GM18868 (cell line): ENCODE measurements around the gene UNC119.

ENCODE experiments used
- ATAC-seq: cut with Tn5 transposase; IDR thresholded peaks from one replicate; pipeline ENCODE4 v1.9.1; 2021; ENCODE audit warnings: mild to moderate bottlenecking, moderate library complexity; ENCODE audit not compliant: unreplicated experiment

UNC119 gene

GRCh38 chr17:28545141-28545503 lies 7.3 kb downstream of the UNC119 start:
- no peak for ATAC-seq

- no peak for ATAC-seq
Observed at GRCh38 chr17:28544402-28545140, 7.9 kb downstream of the UNC119 start.

- no peak for ATAC-seq
Observed at GRCh38 chr17:28541439-28541838, 11.0 kb downstream of the UNC119 start.

- ATAC-seq: no peak
Observed at GRCh38 chr17:28540231-28540630, 12.2 kb downstream of the UNC119 start.

- no peak for ATAC-seq
Observed at GRCh38 chr17:28538296-28538895, 14.0 kb downstream of the UNC119 start.

- no peak for ATAC-seq
Observed at GRCh38 chr17:28537219-28537610, 15.2 kb downstream of the UNC119 start.

- no peak for ATAC-seq
Observed at GRCh38 chr17:28536532-28537218, 15.7 kb downstream of the UNC119 start.

GRCh38 chr17:28534740-28535375 lies 17.6 kb downstream of the UNC119 start:
- no peak for ATAC-seq

- no peak for ATAC-seq
Observed at GRCh38 chr17:28533091-28533807, 19.2 kb downstream of the UNC119 start.

- no peak for ATAC-seq
Observed at GRCh38 chr17:28532050-28532960, 20.1 kb downstream of the UNC119 start.

GRCh38 chr17:28530926-28531325 lies 21.5 kb downstream of the UNC119 start:
- ATAC-seq: no peak

- no peak for ATAC-seq
Observed at GRCh38 chr17:28530250-28530649, 22.2 kb downstream of the UNC119 start.

- ATAC-seq: no peak
Observed at GRCh38 chr17:28529013-28529400, 23.4 kb downstream of the UNC119 start.

GRCh38 chr17:28528327-28529012 lies 24.0 kb downstream of the UNC119 start:
- no peak for ATAC-seq

GRCh38 chr17:28527859-28528258 lies 24.6 kb downstream of the UNC119 start:
- no peak for ATAC-seq

- ATAC-seq: no peak
Observed at GRCh38 chr17:28527181-28527681, 25.2 kb downstream of the UNC119 start.

GRCh38 chr17:28526381-28526780 lies 26.0 kb downstream of the UNC119 start:
- no peak for ATAC-seq

- ATAC-seq: no peak
Observed at GRCh38 chr17:28524476-28525424, 27.7 kb downstream of the UNC119 start.
